ENCODE measurements around the gene PSG1. TPM values are rescaled to one million over a fixed set of nuclear protein-coding genes. Genes with fewer than 3 reads are reported as not detected.
"Not testable (repeated sequence)": the region's sequence is repeated elsewhere in the genome, so short reads cannot be mapped to it uniquely, and the experiment has no call there.

Gene PSG1
- total and polyA plus RNA-seq, 7 donors: 0.51 TPM; not detected in 6

DNA sequence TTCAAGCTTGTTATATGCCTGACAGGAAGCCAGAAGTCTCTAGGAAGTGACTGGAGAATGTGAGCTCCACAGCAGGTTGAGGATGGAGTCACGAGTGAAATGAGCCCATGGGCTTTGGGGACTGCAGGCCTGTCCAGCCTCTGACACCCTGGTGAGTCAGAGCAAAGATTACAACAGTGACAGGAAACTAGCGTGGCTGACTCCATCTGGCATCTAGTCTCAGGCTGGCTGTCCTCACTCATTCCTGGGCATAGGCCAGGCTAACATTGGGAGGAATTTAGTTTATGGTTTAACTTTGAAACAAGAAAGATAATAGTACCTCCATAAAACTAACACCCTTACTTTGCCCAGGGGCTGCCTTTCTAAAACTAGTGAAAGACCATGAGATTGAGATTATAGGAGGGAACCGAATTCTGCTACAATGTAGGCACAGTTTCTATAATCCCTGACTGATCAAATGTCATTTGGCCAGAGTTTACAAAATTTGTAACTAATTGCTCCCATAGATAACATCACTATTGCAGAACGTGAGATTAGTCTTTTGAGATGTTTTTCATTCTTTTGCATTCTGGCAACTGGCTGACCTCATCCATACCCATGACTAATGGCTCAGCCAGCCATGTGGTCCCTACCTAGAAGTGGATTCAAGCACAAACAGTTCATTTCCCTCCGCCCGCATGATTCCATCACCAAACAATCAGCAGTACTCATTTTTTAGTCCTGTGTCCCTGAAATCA, 28.4 kb downstream of the PSG1 start:
- TF ChIP-seq, protein P1, sequence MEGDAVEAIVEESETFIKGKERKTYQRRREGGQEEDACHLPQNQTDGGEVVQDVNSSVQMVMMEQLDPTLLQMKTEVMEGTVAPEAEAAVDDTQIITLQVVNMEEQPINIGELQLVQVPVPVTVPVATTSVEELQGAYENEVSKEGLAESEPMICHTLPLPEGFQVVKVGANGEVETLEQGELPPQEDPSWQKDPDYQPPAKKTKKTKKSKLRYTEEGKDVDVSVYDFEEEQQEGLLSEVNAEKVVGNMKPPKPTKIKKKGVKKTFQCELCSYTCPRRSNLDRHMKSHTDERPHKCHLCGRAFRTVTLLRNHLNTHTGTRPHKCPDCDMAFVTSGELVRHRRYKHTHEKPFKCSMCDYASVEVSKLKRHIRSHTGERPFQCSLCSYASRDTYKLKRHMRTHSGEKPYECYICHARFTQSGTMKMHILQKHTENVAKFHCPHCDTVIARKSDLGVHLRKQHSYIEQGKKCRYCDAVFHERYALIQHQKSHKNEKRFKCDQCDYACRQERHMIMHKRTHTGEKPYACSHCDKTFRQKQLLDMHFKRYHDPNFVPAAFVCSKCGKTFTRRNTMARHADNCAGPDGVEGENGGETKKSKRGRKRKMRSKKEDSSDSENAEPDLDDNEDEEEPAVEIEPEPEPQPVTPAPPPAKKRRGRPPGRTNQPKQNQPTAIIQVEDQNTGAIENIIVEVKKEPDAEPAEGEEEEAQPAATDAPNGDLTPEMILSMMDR (IDR thresholded peaks at IDR 0.05): no peak
- H3K9me3 ChIP-seq: no peaks in the 10 kb centered on the region
- ATAC-seq: peak in 1 of 4 donors; percentile 78
- intact Hi-C loops (cut with DNase I): no loop called here
- H3K27ac ChIP-seq: no peak overlapping the region
- no peak overlapping the region for H3K4me3 ChIP-seq
- H3K36me3 ChIP-seq (ENCODE audit: insufficient read depth in 1 of 2, low read depth in 1 of 2): no peaks in the 10 kb centered on the region
- 20 to 36% (median 21%) methylated on average over 6 of the region's 6 CpGs for WGBS, 3 donors
- peaks cover 0 to 2% (median 0%) of the 10 kb centered on the region in 3 donors for H3K27me3 ChIP-seq (ENCODE audit: insufficient read depth in 3 of 3, low read length in 2 of 3)
- peak; percentile 64 to 74 for DNase-seq
- no peaks in the 10 kb centered on the region for H3K4me1 ChIP-seq

DNA sequence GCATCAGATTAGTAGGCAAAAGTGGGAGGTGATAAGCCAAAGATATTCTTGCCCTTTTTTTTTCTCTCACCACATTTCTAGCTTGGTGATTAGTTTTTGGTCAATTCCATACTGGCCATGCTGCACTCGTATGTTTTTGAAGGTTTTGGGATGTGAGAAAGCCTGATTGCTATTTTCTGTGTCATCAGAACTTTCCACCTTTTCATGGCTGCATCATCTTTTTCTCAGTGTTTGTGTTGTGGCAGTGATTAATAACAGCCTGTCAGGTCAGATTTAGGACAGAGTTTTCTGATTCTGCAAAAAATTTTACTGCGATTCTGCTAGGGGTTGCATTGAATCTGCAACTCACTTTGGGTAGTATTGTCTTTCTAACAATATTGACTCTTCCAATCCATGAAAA, 32.9 kb downstream of the PSG1 start:
- Histone ChIP-seq H3K27ac (no peak overlapping the region), H3K4me1 (no peaks in the 10 kb centered on the region), H3K27me3 (ENCODE audit: insufficient read depth in 3 of 3, low read length in 2 of 3) (peaks cover 0 to 4% (median 0%) of the 10 kb centered on the region in 3 donors), H3K4me3 (no peak overlapping the region), H3K9me3 (no peaks in the 10 kb centered on the region), H3K36me3 (ENCODE audit: insufficient read depth in 1 of 2, low read depth in 1 of 2) (no peaks in the 10 kb centered on the region)
- 61 to 76% (median 68%) methylated on average over 2 of the region's 2 CpGs for WGBS, 3 donors
- intact Hi-C loops (cut with DNase I): no loop called here
- ATAC-seq (no peak), DNase-seq (no peak)
- TF ChIP-seq, protein P1 (IDR thresholded peaks at IDR 0.05): no peak

DNA sequence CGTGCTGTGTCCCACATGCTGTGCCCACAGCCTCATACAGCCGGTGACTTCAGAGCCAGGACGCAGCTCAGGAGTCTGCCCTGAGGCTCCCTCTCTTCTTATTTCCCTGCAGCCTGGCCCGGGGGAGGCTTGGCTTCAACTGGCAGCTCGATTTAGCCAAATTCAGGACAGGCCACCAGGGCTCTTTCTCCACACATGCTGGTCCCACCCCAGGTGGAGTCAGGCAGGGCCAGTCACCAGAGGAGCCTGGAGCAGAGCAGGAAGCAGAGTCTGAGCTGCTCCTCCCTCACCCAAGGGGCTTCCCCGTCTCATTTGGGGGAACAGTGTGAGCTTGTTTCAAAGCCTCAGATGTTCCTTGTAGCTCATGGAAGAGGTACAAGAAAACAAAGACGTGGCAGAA, 35.9 kb downstream of the PSG1 start:
- ATAC-seq; H3K4me1 ChIP-seq; H3K4me3 ChIP-seq; H3K27ac ChIP-seq; H3K27me3 ChIP-seq (ENCODE audit: insufficient read depth in 3 of 3, low read length in 2 of 3); H3K9me3 ChIP-seq; intact Hi-C loops (cut with DNase I); H3K36me3 ChIP-seq (ENCODE audit: insufficient read depth in 1 of 2, low read depth in 1 of 2): not testable (repeated sequence)
- DNase-seq: peak; percentile 26 to 64
- 48 to 53% (median 48%) methylated on average over 5 to 7 of the region's 7 CpGs for WGBS, 3 donors

DNA sequence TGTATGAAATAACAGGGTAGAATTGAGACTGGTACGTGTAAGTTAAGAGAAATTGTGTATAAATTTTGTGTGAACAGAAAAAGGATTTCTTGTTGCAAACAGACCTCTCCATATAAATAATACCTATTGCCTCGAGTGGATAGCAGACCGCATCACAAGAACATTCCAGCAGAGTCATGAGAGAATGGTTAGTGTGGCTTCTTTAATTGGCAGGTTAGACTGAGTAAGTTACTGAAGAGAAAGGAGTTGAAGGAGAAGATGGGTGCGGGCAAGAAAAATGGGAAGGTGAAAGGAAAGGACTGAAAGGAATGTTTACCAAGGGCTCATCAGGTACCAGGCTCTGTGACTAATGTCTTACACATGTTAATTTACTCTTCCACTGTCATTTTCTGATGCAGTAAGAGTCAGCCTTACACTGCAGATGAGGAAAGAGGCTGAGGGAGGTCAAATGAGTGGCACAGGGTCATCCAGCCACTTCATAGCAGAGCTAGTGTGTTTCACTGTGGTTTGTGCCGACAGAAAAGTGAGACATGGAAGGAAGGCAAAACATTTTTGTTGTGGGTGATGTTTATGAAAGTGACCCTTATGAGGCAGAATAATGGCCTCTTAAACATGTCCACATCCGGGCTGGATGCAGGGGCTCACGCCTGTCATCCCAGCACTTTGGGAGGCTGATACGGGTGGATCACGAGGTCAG, 46.6 kb downstream of the PSG1 start:
- H3K4me1 ChIP-seq; H3K27me3 ChIP-seq (ENCODE audit: insufficient read depth in 3 of 3, low read length in 2 of 3); H3K4me3 ChIP-seq; H3K27ac ChIP-seq; ATAC-seq; H3K9me3 ChIP-seq; intact Hi-C loops (cut with DNase I); H3K36me3 ChIP-seq (ENCODE audit: insufficient read depth in 1 of 2, low read depth in 1 of 2); DNase-seq: not testable (repeated sequence)
- 78 to 86% (median 80%) methylated on average over 9 of the region's 9 CpGs for WGBS, 3 donors

DNA sequence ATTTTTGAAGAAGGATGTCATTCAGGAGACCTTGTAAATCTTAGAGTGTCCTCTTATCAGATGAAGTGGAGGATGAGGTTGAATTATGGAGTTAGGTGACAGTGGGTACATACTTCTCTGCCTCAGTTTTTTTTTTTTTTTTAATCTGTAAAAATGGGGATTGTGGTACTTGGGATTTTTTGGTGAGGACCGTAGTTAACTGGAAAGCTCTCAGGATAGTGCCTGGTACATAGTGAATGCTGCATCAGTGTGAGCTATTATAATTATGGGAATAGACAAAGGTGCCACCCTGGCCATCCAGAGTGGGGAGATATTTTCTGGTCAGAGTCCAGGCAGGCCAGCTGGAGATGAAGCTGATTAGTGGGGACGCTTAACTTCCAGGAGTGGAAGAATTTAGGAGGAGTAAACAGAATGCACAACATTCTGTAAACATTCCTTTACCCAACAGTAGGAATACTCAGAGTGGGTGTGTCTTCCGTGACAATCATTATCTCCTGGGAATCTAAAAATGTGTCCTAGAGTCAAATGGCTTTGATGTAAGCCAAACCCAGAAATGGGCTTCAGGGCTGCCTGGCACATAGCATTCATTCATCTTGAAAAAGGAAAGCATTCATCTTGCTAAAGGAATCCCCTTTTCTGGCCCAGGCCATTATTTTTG, 47.4 kb downstream of the PSG1 start:
- intact Hi-C loops (cut with DNase I); ATAC-seq; H3K4me1 ChIP-seq; DNase-seq; H3K36me3 ChIP-seq (ENCODE audit: insufficient read depth in 1 of 2, low read depth in 1 of 2); H3K9me3 ChIP-seq; H3K27ac ChIP-seq; H3K27me3 ChIP-seq (ENCODE audit: insufficient read depth in 3 of 3, low read length in 2 of 3); H3K4me3 ChIP-seq: not testable (repeated sequence)
- WGBS, 3 donors: 27 to 44% (median 36%) methylated on average over 3 of the region's 3 CpGs

Data from psoas muscle (tissue), 8 donors.